H1 (cell line): Measurements from ENCODE around the gene FAM171A1. TPM values are rescaled to one million over a fixed set of nuclear protein-coding genes. Genes with fewer than 3 reads are reported as not detected.

Experiments used
- CTCF ChIA-PET: fragments of 300-600 bp; sonication (Branson Sonifier 250); formaldehyde crosslinking; loops from one replicate; lab custom pipeline; 2021; ENCODE audit not compliant: partially characterized antibody; lab: Charles Lee
- POLR2A ChIA-PET: fragments of 300-600 bp; sonication (Branson Sonifier 250); formaldehyde crosslinking; loops from one replicate; lab custom pipeline; 2021; ENCODE audit warnings: inconsistent platforms; ENCODE audit not compliant: partially characterized antibody; lab: Charles Lee
- DNase-seq, 2 experiments: peaks; one replicate each; pipeline versions ENCODE4 v3.0.0 to v3.0.0-alpha.2; 2010 to 2022; ENCODE audit warnings: low spot score in 2 of 2, low read depth in 1 of 2, mixed read lengths in 1 of 2
- FAIRE-seq: peaks from 2 replicates; lab custom pipeline; 2011; peaks lifted over from hg19 to GRCh38; lab: Jason Lieb, UNC
- H2AFZ ChIP-seq: 2 replicates; pipeline ENCODE4 v1.8.1; 2012; ENCODE audit warnings: low read length, inconsistent platforms
- H2AK5ac ChIP-seq: 2 replicates; pipeline ENCODE4 v1.6.1; 2013; ENCODE audit warnings: low read depth, low read length
- H2BK120ac ChIP-seq: replicated peaks from 2 replicates; pipeline ENCODE3; 2013; ENCODE audit warnings: low read depth, low read length, inconsistent platforms
- H2BK12ac ChIP-seq: 2 replicates; pipeline ENCODE4 v1.6.1; 2013; ENCODE audit warnings: low read depth, low read length
- H2BK15ac ChIP-seq: 2 replicates; pipeline ENCODE4 v1.6.1; 2013; ENCODE audit warnings: low read length
- H2BK20ac ChIP-seq: 2 replicates; pipeline ENCODE4 v1.6.1; 2013; ENCODE audit warnings: low read length
- H2BK5ac ChIP-seq: 2 replicates; pipeline ENCODE4 v1.6.1; 2013; ENCODE audit warnings: low read depth, low read length
- H3K14ac ChIP-seq: 2 replicates; pipeline ENCODE4 v1.6.1; 2013; ENCODE audit warnings: inconsistent platforms; ENCODE audit not compliant: insufficient read length
- H3K18ac ChIP-seq: 2 replicates; pipeline ENCODE4 v1.6.1; 2013; ENCODE audit warnings: low read length; ENCODE audit errors: extremely low read depth
- H3K23ac ChIP-seq: 2 replicates; pipeline ENCODE4 v1.6.1; 2013; ENCODE audit warnings: inconsistent platforms; ENCODE audit not compliant: insufficient read length
- H3K23me2 ChIP-seq: 2 replicates; pipeline ENCODE4 v1.6.1; 2013; ENCODE audit warnings: low read depth, low read length
- H3K27ac ChIP-seq: 2 replicates; pipeline ENCODE4 v1.6.1; 2011; ENCODE audit warnings: low read depth, low read length, inconsistent platforms
- H3K27me3 ChIP-seq, 4 experiments: replicated peaks in 1 of 4; 1 replicate in 1 of 4; 2 replicates in 3 of 4; pipeline versions ENCODE4 v1.6.1 to v1.8.1; 2011 to 2013; ENCODE audit warnings: low read length in 3 of 4, mild to moderate bottlenecking in 3 of 4, inconsistent platforms in 2 of 4, mixed read lengths in 2 of 4, moderate library complexity in 1 of 4; ENCODE audit not compliant: control insufficient read depth in 3 of 4, insufficient read depth in 3 of 4; ENCODE audit errors: extremely low read depth in 1 of 4
- H3K36me3 ChIP-seq, 4 experiments: 2 replicates each; pipeline versions ENCODE4 v1.6.1 to v1.8.1; 2011 to 2013; ENCODE audit warnings: mild to moderate bottlenecking in 4 of 4, low read length in 3 of 4, moderate library complexity in 2 of 4, control low read depth in 1 of 4, inconsistent platforms in 1 of 4; ENCODE audit not compliant: insufficient read depth in 4 of 4, control insufficient read depth in 2 of 4
- H3K4ac ChIP-seq: replicated peaks from 2 replicates; pipeline ENCODE3; 2013; ENCODE audit warnings: low read length, low read depth, mixed read lengths, inconsistent platforms; ENCODE audit not compliant: insufficient read length
- H3K4me1 ChIP-seq, 4 experiments: replicated peaks in 1 of 4; 1 replicate in 1 of 4; 2 replicates in 3 of 4; pipeline versions ENCODE4 v1.6.1 to v1.8.1; 2011 to 2013; ENCODE audit warnings: low read length in 3 of 4, inconsistent platforms in 2 of 4, mixed read lengths in 1 of 4; ENCODE audit not compliant: insufficient read depth in 4 of 4, control insufficient read depth in 3 of 4
- H3K4me2 ChIP-seq, 2 experiments: 2 replicates each; pipeline versions ENCODE4 v1.6.1 to v1.8.1; 2011 to 2013; ENCODE audit warnings: low read depth in 2 of 2, low read length in 2 of 2, control low read depth in 1 of 2, inconsistent platforms in 1 of 2, mild to moderate bottlenecking in 1 of 2; ENCODE audit not compliant: insufficient read depth in 1 of 2
- H3K4me3 ChIP-seq, 4 experiments: fragments of 200-600, 300-600 bp in 1 of 4; sonication (generic), shearing (Covaris generic), sonication (Bioruptor Twin) in 1 of 4; 2 replicates each; pipeline versions ENCODE4 v1.5.1 to v1.8.1; 2011 to 2016; ENCODE audit warnings: low read length in 4 of 4, low read depth in 3 of 4, control low read depth in 2 of 4, inconsistent platforms in 2 of 4, mild to moderate bottlenecking in 2 of 4, mixed read lengths in 1 of 4, moderate library complexity in 1 of 4; ENCODE audit not compliant: insufficient read depth in 2 of 4; ENCODE audit errors: extremely low read depth in 1 of 4
- H3K56ac ChIP-seq: replicated peaks from 2 replicates; pipeline ENCODE3; 2013; ENCODE audit warnings: low read depth, mild to moderate bottlenecking, mixed read lengths, low read length, inconsistent platforms; ENCODE audit not compliant: insufficient read length
- H3K79me1 ChIP-seq: 2 replicates; pipeline ENCODE4 v1.6.1; 2013; ENCODE audit warnings: low read depth, low read length, control low read depth
- H3K79me2 ChIP-seq, 2 experiments: 2 replicates each; pipeline versions ENCODE4 v1.6.1 to v1.8.1; 2012 to 2013; ENCODE audit warnings: low read length in 2 of 2, mild to moderate bottlenecking in 2 of 2, inconsistent platforms in 1 of 2; ENCODE audit not compliant: insufficient read depth in 2 of 2, control insufficient read depth in 1 of 2
- H3K9ac ChIP-seq, 4 experiments: replicated peaks in 1 of 4; 1 replicate in 1 of 4; 2 replicates in 3 of 4; pipeline versions ENCODE4 v1.6.1 to v1.8.1; 2011 to 2013; ENCODE audit warnings: low read depth in 3 of 4, low read length in 3 of 4, control low read depth in 2 of 4, mild to moderate bottlenecking in 2 of 4, moderate library complexity in 2 of 4, inconsistent platforms in 1 of 4; ENCODE audit errors: extremely low read depth in 1 of 4
- H3K9me3 ChIP-seq, 2 experiments: 2 replicates each; pipeline versions ENCODE4 v1.6.1 to v1.8.1; 2012 to 2013; ENCODE audit warnings: mild to moderate bottlenecking in 2 of 2, moderate library complexity in 2 of 2, control low read depth in 1 of 2, inconsistent platforms in 1 of 2, low read depth in 1 of 2, low read length in 1 of 2, mixed read lengths in 1 of 2; ENCODE audit not compliant: insufficient read depth in 2 of 2
- H4K20me1 ChIP-seq, 2 experiments: replicated peaks in 1 of 2; 2 replicates each; pipeline versions ENCODE3 to v1.8.1; 2011 to 2013; ENCODE audit warnings: inconsistent platforms in 2 of 2, low read length in 2 of 2, mild to moderate bottlenecking in 1 of 2; ENCODE audit not compliant: insufficient read depth in 2 of 2, control insufficient read depth in 1 of 2
- H4K5ac ChIP-seq: 2 replicates; pipeline ENCODE4 v1.6.1; 2013; ENCODE audit warnings: low read length, low read depth, mixed read lengths, inconsistent platforms; ENCODE audit not compliant: insufficient read length
- H4K8ac ChIP-seq: 2 replicates; pipeline ENCODE4 v1.8.0; 2013; ENCODE audit warnings: mild to moderate bottlenecking, moderate library complexity, low read length, inconsistent platforms; ENCODE audit not compliant: insufficient read depth; ENCODE audit errors: extremely low read depth
- H4K91ac ChIP-seq: replicated peaks from 2 replicates; pipeline ENCODE3; 2013; ENCODE audit warnings: low read length, mixed read lengths, inconsistent platforms; ENCODE audit not compliant: insufficient read length
- HDAC6 ChIP-seq: IDR thresholded peaks from one replicate; pipeline ENCODE4 v1.7.1; 2012; ENCODE audit warnings: low read depth, mild to moderate bottlenecking, inconsistent platforms, low read length, moderate library complexity
- PHF8 ChIP-seq: fragments of 200-600 bp; sonication (generic); conservative IDR thresholded peaks from 2 replicates; pipeline ENCODE4 v1.7.1; 2012; ENCODE audit warnings: low read depth, mild to moderate bottlenecking, inconsistent platforms, low read length, moderate library complexity
- POU5F1 ChIP-seq: IDR thresholded peaks from 2 replicates; pipeline ENCODE4 v1.6.1; 2011; ENCODE audit warnings: low read depth, mild to moderate bottlenecking, low read length, moderate library complexity
- RAD21 ChIP-seq, 2 experiments: IDR thresholded peaks in 1 of 2; conservative IDR thresholded peaks in 1 of 2; 2 replicates each; pipeline ENCODE4 v1.6.1; 2011; ENCODE audit warnings: low read depth in 2 of 2, low read length in 2 of 2, improper control_type of control experiment in 1 of 2, inconsistent platforms in 1 of 2, mild to moderate bottlenecking in 1 of 2, moderate library complexity in 1 of 2
- WGBS, 2 experiments: shearing (Covaris generic) in 1 of 2; methylation state at CpG; one replicate each; pipeline versions ENCODE4 v1.1.6 to v1.1.7; 2013 to 2015; ENCODE audit warnings: low lambda C conversion rate in 2 of 2, mixed read lengths in 2 of 2, inconsistent platforms in 1 of 2, low coverage in 1 of 2, missing lambda C conversion rate in 1 of 2; ENCODE audit not compliant: insufficient replicate concordance in 2 of 2, insufficient coverage in 1 of 2, insufficient read length in 1 of 2; ENCODE audit errors: extremely low coverage in 1 of 2, missing lambda C conversion rate in 1 of 2; 5-methylcytosine and 5-hydroxymethylcytosine counted together
- polyA plus RNA-seq, 7 experiments: library from polyadenylated mRNA; depleted of rRNA in 3 of 7; stranded (reverse) in 5 of 7; unstranded in 2 of 7; fragments of >200 nt in 5 of 7; fragments of 200-250 nt in 2 of 7; gene quantifications; 1 replicate in 5 of 7; 2 replicates in 1 of 7; 4 replicates in 1 of 7; pipeline versions ENCODE4 v1.2.1 to v1.2.3, GENCODE V29; 2011 to 2013; ENCODE audit warnings: missing spikeins in 2 of 7, mixed read lengths in 2 of 7
- total RNA-seq: library from RNA; stranded (reverse); fragmentation: NEBNext Ultra II Directional; extraction: Animal tissue kit (Norgen Biotek cat#: 25700); gene quantifications from 2 replicates; pipeline ENCODE4 v1.2.1, GENCODE V29; 2021
- TF ChIP-seq, protein P1 (sequence below), 3 experiments: IDR thresholded peaks; 1 replicate in 2 of 3; 2 replicates in 1 of 3; pipeline versions ENCODE4 v1.5.1 to v1.6.1; 2011; ENCODE audit warnings: low read length in 3 of 3, mild to moderate bottlenecking in 3 of 3, inconsistent platforms in 2 of 3, low read depth in 1 of 3, moderate library complexity in 1 of 3; ENCODE audit not compliant: insufficient read depth in 1 of 3; ENCODE audit errors: control extremely low read depth in 1 of 3

The FAM171A1 gene
- total and polyA plus RNA-seq, 2 of the 8 experiments (the other 6 are each of a cell fraction or from before 2014, with no cell fraction given): 26.6 to 42.1 TPM

DNA sequence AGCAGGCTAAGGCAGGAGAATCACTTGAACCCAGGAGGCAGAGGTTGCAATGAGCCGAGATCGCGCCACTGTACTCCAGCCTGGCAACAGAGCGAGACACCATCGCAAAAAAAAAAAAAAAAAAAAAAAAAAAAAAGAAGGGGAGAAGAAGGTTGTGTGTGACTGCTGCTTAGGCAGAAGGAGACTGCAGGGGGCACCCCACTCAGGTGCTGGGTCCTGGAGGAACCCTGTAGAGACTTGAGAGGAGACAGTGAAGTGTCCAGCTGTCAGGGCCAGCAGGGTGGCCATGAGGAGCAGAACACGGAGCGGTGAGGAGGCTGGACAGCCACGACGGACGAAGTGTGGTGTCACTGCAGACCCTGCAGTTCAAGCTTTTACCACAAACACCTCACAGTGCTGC lies 103.6 kb downstream of the FAM171A1 start:
- TF ChIP-seq HDAC6: no peak
- no peak for TF ChIP-seq PHF8
- peak in 1 of 2 experiments; percentile 4; a peak in 1 of 4 replicates for TF ChIP-seq RAD21 (IDR thresholded peaks at IDR 0.05 in 1 of 2, conservative IDR thresholded peaks at IDR 0.05 in 1 of 2; ENCODE audit: low read depth in 2 of 2, low read length in 2 of 2)
- TF ChIP-seq, protein P1, sequence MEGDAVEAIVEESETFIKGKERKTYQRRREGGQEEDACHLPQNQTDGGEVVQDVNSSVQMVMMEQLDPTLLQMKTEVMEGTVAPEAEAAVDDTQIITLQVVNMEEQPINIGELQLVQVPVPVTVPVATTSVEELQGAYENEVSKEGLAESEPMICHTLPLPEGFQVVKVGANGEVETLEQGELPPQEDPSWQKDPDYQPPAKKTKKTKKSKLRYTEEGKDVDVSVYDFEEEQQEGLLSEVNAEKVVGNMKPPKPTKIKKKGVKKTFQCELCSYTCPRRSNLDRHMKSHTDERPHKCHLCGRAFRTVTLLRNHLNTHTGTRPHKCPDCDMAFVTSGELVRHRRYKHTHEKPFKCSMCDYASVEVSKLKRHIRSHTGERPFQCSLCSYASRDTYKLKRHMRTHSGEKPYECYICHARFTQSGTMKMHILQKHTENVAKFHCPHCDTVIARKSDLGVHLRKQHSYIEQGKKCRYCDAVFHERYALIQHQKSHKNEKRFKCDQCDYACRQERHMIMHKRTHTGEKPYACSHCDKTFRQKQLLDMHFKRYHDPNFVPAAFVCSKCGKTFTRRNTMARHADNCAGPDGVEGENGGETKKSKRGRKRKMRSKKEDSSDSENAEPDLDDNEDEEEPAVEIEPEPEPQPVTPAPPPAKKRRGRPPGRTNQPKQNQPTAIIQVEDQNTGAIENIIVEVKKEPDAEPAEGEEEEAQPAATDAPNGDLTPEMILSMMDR (IDR thresholded peaks at IDR 0.05; ENCODE audit: control extremely low read depth in 1 of 3, insufficient read depth in 1 of 3, low read depth in 1 of 3, low read length in 3 of 3): peak in 1 of 3 experiments; percentile 12; a peak in 1 of 4 replicates
- no peak for TF ChIP-seq POU5F1
- Histone ChIP-seq H2AFZ (no peak overlapping the region), H3K9ac (no peak overlapping the region), H4K5ac (no peak overlapping the region), H3K56ac (no peak overlapping the region), H2BK12ac (no peak overlapping the region), H4K8ac (no peak overlapping the region; the same call in 1 of the 2 replicates), H3K36me3 (peaks cover 0 to 15% (median 1%) of the 10 kb centered on the region in 4 experiments; a peak in 1 of 8 replicates), H3K79me2 (no peaks in the 10 kb centered on the region), H4K20me1 (no peaks in the 10 kb centered on the region), H3K23me2 (peaks cover 2% of the 10 kb centered on the region; the same call in 1 of the 2 replicates), H3K4me1 (no peaks in the 10 kb centered on the region), H3K14ac (no peak overlapping the region), H2BK15ac (no peak overlapping the region), H2AK5ac (no peak overlapping the region), H3K27me3 (no peaks in the 10 kb centered on the region; a peak in 1 of 7 replicates), H3K27ac (no peak overlapping the region), H3K4ac (no peak overlapping the region), H3K4me2 (no peak overlapping the region), H4K91ac (no peak overlapping the region), H3K9me3 (peaks cover 11 to 14% of the 10 kb centered on the region in 2 experiments), H2BK5ac (no peak overlapping the region), H2BK20ac (no peak overlapping the region), H3K79me1 (no peaks in the 10 kb centered on the region), H3K18ac (no peak overlapping the region), H2BK120ac (no peak overlapping the region), H3K23ac (no peak overlapping the region), H3K4me3 (no peak overlapping the region)
- no peak for DNase-seq
- ChIA-PET CTCF (interaction anchor here (0.6 to 1.3 kb wide), 5 partner anchors 9 to 241 kb away, joined by 3 to 4 read pairs (median 3); no protein-coding TSS in a partner anchor), POLR2A (interaction anchor here (1.2 kb wide), 1 partner anchor 24 kb away, joined by 3 read pairs; no protein-coding TSS in a partner anchor)
- no peak for FAIRE-seq
- 75% methylated on average over 7 of the region's 10 CpGs; no CpG with 5 or more reads in 1 of the 2 experiments for WGBS, 2 experiments
